Right cardiac atrium (tissue), 5 donors: ENCODE results near the gene CRYGN. TPM values are rescaled to one million over a fixed set of nuclear protein-coding genes. Genes with fewer than 3 reads are reported as not detected.

Experiments
- ATAC-seq, 2 donors: fragments of 200-7000 bp; cut with Tn5 transposase; one replicate each; pipeline versions ENCODE4 v1.8.0 to v1.9.1; 2020; ENCODE audit warnings: moderate library complexity in 2 of 2, mild to moderate bottlenecking in 1 of 2
- DNase-seq, 3 donors: peaks; one replicate each; pipeline ENCODE4 v3.0.0-alpha.2; 2020
- H3K27ac ChIP-seq: one replicate; pipeline ENCODE4 v1.5.1; 2013; ENCODE audit warnings: mild to moderate bottlenecking, low read length, control low read depth, moderate library complexity
- H3K27me3 ChIP-seq: one replicate; pipeline ENCODE4 v1.6.1; 2013; ENCODE audit not compliant: control insufficient read depth, insufficient read depth
- H3K4me1 ChIP-seq: one replicate; pipeline ENCODE4 v1.6.1; 2013; ENCODE audit warnings: low read length; ENCODE audit not compliant: control insufficient read depth, insufficient read depth
- H3K4me3 ChIP-seq: one replicate; pipeline ENCODE4 v1.5.1; 2013; ENCODE audit warnings: low read length, control low read depth
- H3K9me3 ChIP-seq: one replicate; pipeline ENCODE4 v1.6.1; 2013; ENCODE audit warnings: low read length; ENCODE audit not compliant: control insufficient read depth
- WGBS: extraction: QIAGEN DNeasy Blood & Tissue Kit; methylation state at CpG from one replicate; pipeline ENCODE4 v1.1.7; 2013; 5-methylcytosine and 5-hydroxymethylcytosine counted together
- intact Hi-C, 4 donors: fragments of 100-400 bp; cut with DNase I; formaldehyde crosslinking; loops; one replicate each; pipeline versions ENCODE4 v1.11.0 to v1.14.0; 2022 to 2023
- polyA plus RNA-seq: library from polyadenylated mRNA; stranded (reverse); fragments of 200-250 nt; gene quantifications from one replicate; pipeline ENCODE4 v1.2.3, GENCODE V29; 2013
- total RNA-seq, 4 donors: library from RNA; stranded (reverse); fragmentation: NEBNext Ultra II Directional; extraction: Animal tissue kit (Norgen Biotek cat#: 25700); gene quantifications; one replicate each; pipeline ENCODE4 v1.2.1, GENCODE V29; 2021
- donor health status: healthy with polysubstance abuse.
- donor health status: DM: no; HTN: yes; CAD: no.
- donor health status: DM: no; HTN: no; CAD: no.
- donor health status: DM: no; HTN: yes; CAD: no; lungs with severe emphysema.
- donor health status: DM: yes; HTN: yes; CAD: no.

The CRYGN gene
- total and polyA plus RNA-seq, 5 donors, result 0.07 to 0.11 TPM; not detected in 3

GRCh38 chr7:151393031-151393977 lies 46.6 kb downstream of the CRYGN start:
- Histone ChIP-seq H3K4me3 (no peak overlapping the region), H3K4me1 (no peaks in the 10 kb centered on the region), H3K27me3 (no peaks in the 10 kb centered on the region), H3K9me3 (no peaks in the 10 kb centered on the region), H3K27ac (no peak overlapping the region)
- no peak for DNase-seq
- no peak for ATAC-seq
- intact Hi-C loops, result no loop called here
- WGBS, result 80% methylated on average over 31 of the region's 31 CpGs

DNA sequence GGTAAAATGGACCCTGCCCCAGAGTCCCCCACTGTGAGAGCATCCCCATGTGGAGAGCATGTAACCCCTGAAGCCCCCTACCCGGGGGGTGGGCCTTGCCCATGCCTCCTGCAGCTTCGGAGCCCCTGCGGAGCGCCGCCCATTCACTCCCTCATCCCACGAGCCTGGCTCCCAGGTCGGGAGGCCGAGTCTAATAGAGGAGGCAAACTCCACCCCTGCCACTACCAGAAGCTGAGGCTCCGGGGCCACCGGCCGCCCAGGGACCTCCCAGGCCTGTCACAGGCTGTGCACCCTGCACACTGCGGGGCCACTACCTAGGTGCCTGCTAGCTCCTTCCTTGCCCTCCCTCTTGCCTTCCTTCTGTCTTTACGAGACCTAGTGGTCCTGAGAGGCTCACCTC lies 47.5 kb downstream of the CRYGN start:
- DNase-seq (peak in 1 of 3 donors; percentile 46), ATAC-seq (no peak)
- H3K9me3 ChIP-seq, result no peaks in the 10 kb centered on the region
- H3K27ac ChIP-seq, result no peak overlapping the region
- intact Hi-C loops, result no loop called here
- no peaks in the 10 kb centered on the region for H3K4me1 ChIP-seq
- 86% methylated on average over 13 of the region's 13 CpGs for WGBS
- H3K4me3 ChIP-seq, result no peak overlapping the region
- H3K27me3 ChIP-seq, result no peaks in the 10 kb centered on the region

DNA sequence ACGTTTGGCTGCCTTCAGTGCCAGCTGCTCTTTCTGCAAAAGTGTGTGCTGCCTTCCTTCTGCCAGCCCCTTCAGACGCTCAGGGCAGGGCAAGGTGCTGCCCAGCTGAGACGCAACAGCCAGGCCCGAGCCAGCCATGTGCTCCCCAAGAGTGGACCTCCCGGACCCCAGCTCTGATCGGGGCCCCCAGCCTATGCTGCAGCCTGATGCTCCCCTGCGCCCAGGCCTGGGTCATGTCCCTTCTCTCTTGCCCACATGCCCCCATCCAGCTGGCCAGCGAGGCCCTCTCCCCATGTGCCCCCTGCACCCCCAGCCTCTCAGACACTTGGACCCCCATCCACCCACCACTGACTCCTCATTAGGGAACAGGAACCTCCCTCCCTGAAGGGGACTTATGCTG lies 47.9 kb downstream of the CRYGN start:
- ATAC-seq (no peak), DNase-seq (peak in 1 of 3 donors; percentile 58)
- H3K4me3 ChIP-seq, result no peak overlapping the region
- 84% methylated on average over 8 of the region's 8 CpGs for WGBS
- no peaks in the 10 kb centered on the region for H3K4me1 ChIP-seq
- intact Hi-C loops, result no loop called here
- no peaks in the 10 kb centered on the region for H3K27me3 ChIP-seq
- no peak overlapping the region for H3K27ac ChIP-seq
- no peaks in the 10 kb centered on the region for H3K9me3 ChIP-seq

- H3K27me3 ChIP-seq, result no peaks in the 10 kb centered on the region
- no peak overlapping the region for H3K27ac ChIP-seq
- ATAC-seq (no peak), DNase-seq (peak in 1 of 3 donors; percentile 21)
- H3K4me1 ChIP-seq, result no peaks in the 10 kb centered on the region
- H3K9me3 ChIP-seq, result no peaks in the 10 kb centered on the region
- WGBS, result 91% methylated on average over 9 of the region's 9 CpGs
- intact Hi-C loops, result no loop called here
- H3K4me3 ChIP-seq, result no peak overlapping the region
Observed at GRCh38 chr7:151391358-151391730, 48.6 kb downstream of the CRYGN start.

- Histone ChIP-seq H3K9me3 (no peaks in the 10 kb centered on the region), H3K4me3 (no peak overlapping the region), H3K27me3 (no peaks in the 10 kb centered on the region), H3K27ac (no peak overlapping the region), H3K4me1 (no peaks in the 10 kb centered on the region)
- ATAC-seq, result no peak
- WGBS, result 74% methylated on average over 25 of the region's 25 CpGs
- DNase-seq, result peak in 1 of 3 donors; percentile 23
- intact Hi-C loops, result no loop called here
Observed at GRCh38 chr7:151390598-151391357, 49.2 kb downstream of the CRYGN start.

DNA sequence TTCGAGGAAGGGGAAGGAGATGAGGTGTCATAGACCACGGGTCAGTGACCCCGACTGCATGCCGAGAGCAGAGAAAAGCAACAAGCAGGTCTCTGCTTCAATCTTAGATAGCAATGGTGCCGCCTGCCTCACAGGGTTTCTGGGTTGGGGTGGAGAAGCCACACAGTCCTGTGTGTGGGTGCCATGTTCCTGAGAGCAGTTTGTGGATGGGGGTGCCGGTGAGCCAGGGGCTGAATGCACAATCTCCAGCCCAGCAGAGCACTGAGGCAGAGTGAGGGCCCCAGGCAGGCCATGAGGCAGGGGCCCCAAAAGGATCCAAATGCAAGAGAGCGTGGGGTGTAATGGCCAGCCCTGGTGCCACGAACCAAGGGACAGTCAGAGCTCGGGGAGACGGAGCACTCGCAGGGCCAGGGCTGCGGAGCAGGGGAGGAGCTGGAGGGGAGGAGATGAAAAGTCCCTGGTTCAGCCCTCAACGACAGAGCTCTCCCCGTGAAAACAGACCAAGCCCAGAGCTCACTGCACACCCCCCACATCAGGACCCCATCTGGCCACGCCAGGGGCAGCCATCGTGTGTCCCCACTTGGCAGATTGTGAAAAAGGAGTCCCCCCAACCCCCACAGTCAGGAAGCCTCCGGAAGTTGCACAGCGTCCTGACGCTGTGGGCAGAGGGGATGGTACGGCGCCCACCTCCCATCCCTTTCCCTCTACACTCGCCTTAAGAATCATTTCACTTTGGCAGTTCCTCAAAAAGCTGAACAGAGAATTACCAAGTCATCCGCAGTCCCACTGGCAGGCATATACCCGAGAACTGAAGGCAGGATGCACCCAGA lies 50.0 kb downstream of the CRYGN start:
- no peaks in the 10 kb centered on the region for H3K9me3 ChIP-seq
- DNase-seq (peak in 1 of 3 donors; percentile 27), ATAC-seq (no peak)
- H3K27ac ChIP-seq, result no peak overlapping the region
- intact Hi-C loops, result loop anchor here in 1 of 4 donors (10.0 kb wide), 1 partner anchor 45 kb away; no protein-coding TSS in a partner anchor
- H3K27me3 ChIP-seq, result no peaks in the 10 kb centered on the region
- 80% methylated on average over 24 of the region's 24 CpGs for WGBS
- no peaks in the 10 kb centered on the region for H3K4me1 ChIP-seq
- no peak overlapping the region for H3K4me3 ChIP-seq

DNA sequence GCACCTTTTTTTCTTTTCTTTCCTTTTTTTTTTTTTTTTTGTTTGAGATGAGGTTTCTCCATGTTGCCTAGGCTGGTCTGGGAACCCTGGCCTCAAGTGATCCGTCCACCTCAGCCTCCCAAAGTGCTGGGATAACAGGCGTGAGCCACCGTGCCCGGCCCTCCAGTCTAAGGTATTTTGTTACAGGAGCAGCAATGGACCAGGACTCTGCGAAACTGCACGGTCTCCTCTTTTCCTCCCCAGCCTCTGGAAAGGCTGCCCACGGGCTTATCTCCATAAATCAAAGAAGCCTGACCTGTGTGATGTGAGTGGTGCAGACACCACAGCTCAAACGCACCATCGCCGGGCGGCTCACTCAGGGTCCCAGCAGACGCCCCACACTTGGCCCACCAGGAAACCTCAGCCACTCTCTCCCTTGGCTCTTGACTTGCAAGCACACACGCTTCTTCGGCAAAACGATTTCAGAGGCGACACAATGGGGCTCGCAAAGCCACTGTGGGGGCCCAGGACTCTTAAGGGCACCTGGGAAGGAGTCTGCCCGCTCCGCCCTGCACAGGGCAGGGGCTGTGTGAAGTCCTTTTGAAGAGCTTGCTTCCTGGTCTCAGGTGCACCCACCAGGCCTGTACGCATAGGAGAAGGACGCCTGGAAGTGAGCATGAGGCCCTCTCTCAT lies 50.7 kb downstream of the CRYGN start:
- no peaks in the 10 kb centered on the region for H3K27me3 ChIP-seq
- WGBS, result 89% methylated on average over 21 of the region's 21 CpGs
- H3K9me3 ChIP-seq, result no peaks in the 10 kb centered on the region
- no peak overlapping the region for H3K4me3 ChIP-seq
- no peaks in the 10 kb centered on the region for H3K4me1 ChIP-seq
- peak in 1 of 3 donors; percentile 15 for DNase-seq
- intact Hi-C loops, result loop anchor here in 1 of 4 donors (10.0 kb wide), 1 partner anchor 46 kb away; no protein-coding TSS in a partner anchor
- no peak for ATAC-seq
- H3K27ac ChIP-seq, result no peak overlapping the region

DNA sequence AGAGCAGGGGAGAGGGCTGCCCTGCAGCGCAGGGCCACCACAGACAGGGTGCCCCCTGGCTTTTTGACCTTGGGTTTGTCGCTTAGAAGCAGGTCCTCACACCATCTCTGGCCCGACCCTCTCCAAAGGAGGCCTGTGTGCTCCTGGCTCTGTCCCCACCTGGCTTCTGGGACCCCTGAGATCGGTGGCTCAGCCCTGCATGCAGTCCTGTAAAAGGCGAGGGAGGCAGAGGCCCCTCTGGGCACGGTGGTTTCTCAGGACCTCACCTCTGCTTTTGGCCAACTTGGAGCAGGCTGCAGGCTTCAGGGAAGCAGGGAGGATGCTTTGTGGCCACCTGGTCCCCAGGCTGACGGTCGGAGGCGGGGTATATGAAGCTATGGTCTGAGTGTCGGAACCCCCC lies 51.5 kb downstream of the CRYGN start:
- 94% methylated on average over 10 of the region's 10 CpGs for WGBS

DNA sequence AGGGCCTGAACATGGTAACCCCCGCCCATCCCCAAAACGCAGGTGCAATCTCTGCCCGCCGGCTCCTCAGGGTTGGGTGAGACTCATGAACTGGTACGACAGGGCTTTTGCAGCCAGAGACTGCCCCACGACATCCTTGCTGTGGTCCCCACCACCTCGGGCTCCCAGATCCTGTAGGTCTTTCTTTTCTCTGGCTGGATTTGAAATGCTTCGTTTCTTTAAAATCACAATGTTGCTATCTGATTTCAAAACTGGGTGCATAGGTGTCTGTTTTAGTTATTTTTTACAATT lies 52.0 kb downstream of the CRYGN start:
- Histone ChIP-seq H3K27ac (no peak overlapping the region), H3K9me3 (no peaks in the 10 kb centered on the region), H3K4me1 (no peaks in the 10 kb centered on the region), H3K27me3 (no peaks in the 10 kb centered on the region), H3K4me3 (no peak overlapping the region)
- DNase-seq (peak in 1 of 3 donors; percentile 19), ATAC-seq (no peak)
- WGBS, result 93% methylated on average over 8 of the region's 8 CpGs
- intact Hi-C loops, result loop anchor here in 1 of 4 donors (10.0 kb wide), 1 partner anchor 47 kb away; no protein-coding TSS in a partner anchor

More for the DNA sequence above, 51.5 kb downstream of the CRYGN start:
- no peaks in the 10 kb centered on the region for H3K9me3 ChIP-seq
- H3K4me3 ChIP-seq, result no peak overlapping the region
- no peak overlapping the region for H3K27ac ChIP-seq
- intact Hi-C loops, result loop anchor here in 1 of 4 donors (10.0 kb wide), 1 partner anchor 46 kb away; no protein-coding TSS in a partner anchor
- H3K4me1 ChIP-seq, result no peaks in the 10 kb centered on the region
- H3K27me3 ChIP-seq, result no peaks in the 10 kb centered on the region
- peak in 1 of 3 donors; percentile 24 for DNase-seq
- no peak for ATAC-seq
